ENCODE measurements around the gene GRM1.

Gene GRM1

GRCh38 chr6:146090474-146090873, 61.6 kb downstream of the GRM1 start:
- ATAC-seq, result no peak
- TF ChIP-seq PPARA (CRISPR knock-in tag; IDR thresholded peaks at IDR 0.05; ENCODE audit: borderline replicate concordance), result no peak
- no peak for TF ChIP-seq RARB (CRISPR knock-in tag; IDR thresholded peaks at IDR 0.05)
- TF ChIP-seq, protein P1, sequence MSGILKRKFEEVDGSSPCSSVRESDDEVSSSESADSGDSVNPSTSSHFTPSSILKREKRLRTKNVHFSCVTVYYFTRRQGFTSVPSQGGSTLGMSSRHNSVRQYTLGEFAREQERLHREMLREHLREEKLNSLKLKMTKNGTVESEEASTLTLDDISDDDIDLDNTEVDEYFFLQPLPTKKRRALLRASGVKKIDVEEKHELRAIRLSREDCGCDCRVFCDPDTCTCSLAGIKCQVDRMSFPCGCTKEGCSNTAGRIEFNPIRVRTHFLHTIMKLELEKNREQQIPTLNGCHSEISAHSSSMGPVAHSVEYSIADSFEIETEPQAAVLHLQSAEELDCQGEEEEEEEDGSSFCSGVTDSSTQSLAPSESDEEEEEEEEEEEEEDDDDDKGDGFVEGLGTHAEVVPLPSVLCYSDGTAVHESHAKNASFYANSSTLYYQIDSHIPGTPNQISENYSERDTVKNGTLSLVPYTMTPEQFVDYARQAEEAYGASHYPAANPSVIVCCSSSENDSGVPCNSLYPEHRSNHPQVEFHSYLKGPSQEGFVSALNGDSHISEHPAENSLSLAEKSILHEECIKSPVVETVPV (CRISPR knock-in tag; IDR thresholded peaks at IDR 0.05), result no peak
- TF ChIP-seq ESRRG (CRISPR knock-in tag; IDR thresholded peaks at IDR 0.05), result no peak
- TF ChIP-seq, protein P2, sequence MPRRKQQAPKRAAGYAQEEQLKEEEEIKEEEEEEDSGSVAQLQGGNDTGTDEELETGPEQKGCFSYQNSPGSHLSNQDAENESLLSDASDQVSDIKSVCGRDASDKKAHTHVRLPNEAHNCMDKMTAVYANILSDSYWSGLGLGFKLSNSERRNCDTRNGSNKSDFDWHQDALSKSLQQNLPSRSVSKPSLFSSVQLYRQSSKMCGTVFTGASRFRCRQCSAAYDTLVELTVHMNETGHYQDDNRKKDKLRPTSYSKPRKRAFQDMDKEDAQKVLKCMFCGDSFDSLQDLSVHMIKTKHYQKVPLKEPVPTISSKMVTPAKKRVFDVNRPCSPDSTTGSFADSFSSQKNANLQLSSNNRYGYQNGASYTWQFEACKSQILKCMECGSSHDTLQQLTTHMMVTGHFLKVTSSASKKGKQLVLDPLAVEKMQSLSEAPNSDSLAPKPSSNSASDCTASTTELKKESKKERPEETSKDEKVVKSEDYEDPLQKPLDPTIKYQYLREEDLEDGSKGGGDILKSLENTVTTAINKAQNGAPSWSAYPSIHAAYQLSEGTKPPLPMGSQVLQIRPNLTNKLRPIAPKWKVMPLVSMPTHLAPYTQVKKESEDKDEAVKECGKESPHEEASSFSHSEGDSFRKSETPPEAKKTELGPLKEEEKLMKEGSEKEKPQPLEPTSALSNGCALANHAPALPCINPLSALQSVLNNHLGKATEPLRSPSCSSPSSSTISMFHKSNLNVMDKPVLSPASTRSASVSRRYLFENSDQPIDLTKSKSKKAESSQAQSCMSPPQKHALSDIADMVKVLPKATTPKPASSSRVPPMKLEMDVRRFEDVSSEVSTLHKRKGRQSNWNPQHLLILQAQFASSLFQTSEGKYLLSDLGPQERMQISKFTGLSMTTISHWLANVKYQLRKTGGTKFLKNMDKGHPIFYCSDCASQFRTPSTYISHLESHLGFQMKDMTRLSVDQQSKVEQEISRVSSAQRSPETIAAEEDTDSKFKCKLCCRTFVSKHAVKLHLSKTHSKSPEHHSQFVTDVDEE (CRISPR knock-in tag; IDR thresholded peaks at IDR 0.05), result no peak
- TF ChIP-seq ZNF70 (CRISPR knock-in tag; IDR thresholded peaks at IDR 0.05), result no peak
- no peak for TF ChIP-seq ZFP30 (CRISPR knock-in tag; IDR thresholded peaks at IDR 0.05)
- no peak for TF ChIP-seq CREB5 (CRISPR knock-in tag; IDR thresholded peaks at IDR 0.05; ENCODE audit: low read depth)
- TF ChIP-seq BACH2 (CRISPR knock-in tag; IDR thresholded peaks at IDR 0.05; ENCODE audit: borderline replicate concordance), result no peak
- no peak for TF ChIP-seq ZFP3 (CRISPR knock-in tag; IDR thresholded peaks at IDR 0.05)
- TF ChIP-seq SNAI2 (CRISPR knock-in tag; IDR thresholded peaks at IDR 0.05), result no peak
- no peak for TF ChIP-seq TOX (CRISPR knock-in tag; IDR thresholded peaks at IDR 0.05; ENCODE audit: borderline replicate concordance)

GRCh38 chr6:146092961-146093686, 64.3 kb downstream of the GRM1 start:
- no peak for TF ChIP-seq ZNF565 (CRISPR knock-in tag; conservative IDR thresholded peaks at IDR 0.05; ENCODE audit: low read depth)
- TF ChIP-seq CREB5 (CRISPR knock-in tag; IDR thresholded peaks at IDR 0.05; ENCODE audit: low read depth), result no peak
- TF ChIP-seq, protein P2 (CRISPR knock-in tag; IDR thresholded peaks at IDR 0.05), result no peak
- TF ChIP-seq, protein P1 (CRISPR knock-in tag; IDR thresholded peaks at IDR 0.05), result no peak
- no peak for TF ChIP-seq TOX (CRISPR knock-in tag; IDR thresholded peaks at IDR 0.05; ENCODE audit: borderline replicate concordance)
- ATAC-seq, result no peak

GRCh38 chr6:146095481-146095880, 66.6 kb downstream of the GRM1 start:
- TF ChIP-seq RARB (CRISPR knock-in tag; IDR thresholded peaks at IDR 0.05), result no peak
- no peak for ATAC-seq

DNA sequence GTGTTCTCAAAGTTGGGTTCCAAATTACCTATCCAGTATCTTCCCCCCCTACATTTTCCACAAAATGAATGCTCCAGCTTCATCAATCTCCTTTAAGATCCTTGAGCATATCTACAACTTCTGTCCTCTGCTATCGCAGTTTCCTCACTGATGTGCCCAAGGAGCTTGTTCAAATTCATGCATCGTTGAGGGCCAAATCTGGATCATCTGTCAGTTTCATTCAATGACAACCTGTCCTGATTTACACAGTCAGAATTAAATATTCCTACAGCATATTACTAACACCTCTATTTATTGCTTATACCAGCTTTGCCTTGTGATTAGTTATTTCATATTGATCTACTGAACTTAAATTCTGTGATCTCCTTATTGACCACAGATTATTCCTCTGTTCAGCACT, 68.7 kb downstream of the GRM1 start:
- no peak for ATAC-seq
- TF ChIP-seq PATZ1 (CRISPR knock-in tag; IDR thresholded peaks at IDR 0.05; ENCODE audit: borderline replicate concordance), result no peak
- TF ChIP-seq CSDC2 (CRISPR knock-in tag; IDR thresholded peaks at IDR 0.05), result no peak
- TF ChIP-seq ZC3H10 (CRISPR knock-in tag; IDR thresholded peaks at IDR 0.05), result no peak

All from SK-N-SH treated with all-trans-retinoic acid at 6 μM for 48 hours (cell line).